Measurements from ENCODE around the gene KMT2A.
A peak's percentile ranks its signal among the peaks of the same experiment; 100 is the strongest.

KMT2A gene

GRCh38 chr11:118527109-118527508 lies 90.8 kb downstream of the KMT2A start, which contains the start of gene TTC36:
Gene TTC36 (plus strand): TSS chr11:118527474. CDS start chr11:118527495, 21 bp downstream.
- Histone ChIP-seq H3K9me3 (ENCODE audit: control insufficient read depth, insufficient read depth, low read depth, low read length) (no peaks in the 10 kb centered on the region), H3K4me1 (ENCODE audit: control insufficient read depth, insufficient read depth, low read length) (peaks cover 16% of the 10 kb centered on the region; the same call in 1 of the 2 replicates), H3K27ac (ENCODE audit: low read depth, low read length) (no peak within 1 kb of the TSS), H3K36me3 (ENCODE audit: control insufficient read depth, insufficient read depth, low read length) (peaks cover 31% of the 10 kb centered on the region), H3K4me3 (ENCODE audit: low read depth, low read length) (no peak within 1 kb of the TSS), H3K9ac (ENCODE audit: low read length) (no peak within 1 kb of the TSS), H3K27me3 (ENCODE audit: control insufficient read depth, insufficient read depth, low read length) (no peaks in the 10 kb centered on the region; the same call in 1 of the 2 replicates)

- H3K9me3 ChIP-seq (ENCODE audit: control insufficient read depth, insufficient read depth, low read depth, low read length), result no peaks in the 10 kb centered on the region
- H3K36me3 ChIP-seq (ENCODE audit: control insufficient read depth, insufficient read depth, low read length), result peaks cover 18% of the 10 kb centered on the region
- no peak overlapping the region for H3K4me3 ChIP-seq (ENCODE audit: low read depth, low read length)
- H3K9ac ChIP-seq (ENCODE audit: low read length), result no peak overlapping the region
- no peak overlapping the region for H3K27ac ChIP-seq (ENCODE audit: low read depth, low read length)
- H3K4me1 ChIP-seq (ENCODE audit: control insufficient read depth, insufficient read depth, low read length), result peaks cover 16% of the 10 kb centered on the region; the same call in 1 of the 2 replicates
- no peaks in the 10 kb centered on the region; the same call in 1 of the 2 replicates for H3K27me3 ChIP-seq (ENCODE audit: control insufficient read depth, insufficient read depth, low read length)
These were observed 92.2 kb downstream of the KMT2A start for GRCh38 chr11:118528511-118528910.

DNA sequence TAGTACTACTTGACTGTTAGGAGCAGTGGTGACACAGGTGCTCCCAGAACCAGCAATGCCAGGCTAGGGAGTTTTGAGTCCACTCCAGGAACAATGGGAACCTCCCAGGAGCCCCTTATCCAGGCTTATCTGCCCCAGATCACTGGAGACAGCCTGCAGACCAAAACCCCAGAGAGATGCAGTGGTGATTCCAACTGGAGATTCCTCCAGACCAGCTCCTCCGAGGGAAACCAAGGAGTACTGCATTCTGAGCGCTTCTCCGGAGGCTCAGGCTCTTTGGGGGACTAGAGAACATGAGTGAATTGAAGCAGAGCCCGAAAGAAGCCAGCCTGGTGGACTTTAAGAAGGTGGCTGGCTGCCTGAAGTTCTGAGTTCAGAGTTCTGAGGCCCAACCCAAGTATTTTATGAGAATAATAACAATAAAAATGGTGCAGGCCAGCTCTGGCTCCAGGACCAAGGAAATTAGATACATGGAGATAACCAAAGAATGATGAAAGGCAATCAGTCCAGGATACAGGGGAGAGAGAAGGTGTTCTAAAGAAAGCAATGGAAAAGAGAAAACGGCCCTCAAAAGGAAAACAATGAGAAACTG lies 93.4 kb downstream of the KMT2A start:
- H3K9me3 ChIP-seq (ENCODE audit: control insufficient read depth, insufficient read depth, low read depth, low read length), result no peaks in the 10 kb centered on the region
- H3K9ac ChIP-seq (ENCODE audit: low read length), result no peak overlapping the region
- H3K27me3 ChIP-seq (ENCODE audit: control insufficient read depth, insufficient read depth, low read length), result no peaks in the 10 kb centered on the region; the same call in 1 of the 2 replicates
- H3K4me1 ChIP-seq (ENCODE audit: control insufficient read depth, insufficient read depth, low read length), result peaks cover 16% of the 10 kb centered on the region; the same call in 1 of the 2 replicates
- no peak overlapping the region for H3K27ac ChIP-seq (ENCODE audit: low read depth, low read length)
- peaks cover 10% of the 10 kb centered on the region for H3K36me3 ChIP-seq (ENCODE audit: control insufficient read depth, insufficient read depth, low read length)
- peak overlapping the region; percentile 78 for H3K4me3 ChIP-seq (ENCODE audit: low read depth, low read length)

DNA sequence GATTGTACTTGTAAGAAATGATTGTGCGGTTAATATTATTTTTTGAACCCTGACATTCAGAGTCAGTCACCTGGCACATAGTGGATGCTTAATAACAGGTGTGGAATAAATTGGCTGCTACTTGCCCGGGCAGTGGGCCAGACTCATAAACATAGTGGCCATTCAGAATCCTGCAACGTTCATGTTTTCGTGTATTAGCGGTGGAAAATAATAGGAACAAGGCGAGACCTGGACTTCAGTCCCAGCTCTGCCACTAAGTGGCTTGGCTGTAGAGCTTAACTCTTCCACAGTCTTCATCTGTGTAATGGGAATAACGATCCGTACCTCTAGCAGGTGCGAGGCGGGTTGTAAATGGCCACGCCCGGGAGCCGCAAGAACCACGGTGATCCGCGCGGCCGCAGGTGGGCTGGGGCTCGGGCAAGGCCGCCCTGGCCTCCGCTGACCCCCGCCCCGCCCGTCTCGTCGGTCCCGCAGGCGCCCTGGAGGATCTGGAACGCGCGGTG lies 93.9 kb downstream of the KMT2A start:
- H3K4me1 ChIP-seq (ENCODE audit: control insufficient read depth, insufficient read depth, low read length), result peaks cover 16% of the 10 kb centered on the region; the same call in 1 of the 2 replicates

GRCh38 chr11:118530683-118531596 lies 94.6 kb downstream of the KMT2A start, which contains the start of gene TMEM25:
Gene TMEM25 (plus strand): TSS chr11:118531192. CDS start chr11:118531802, 610 bp downstream.
- peak within 1 kb of the TSS; percentile 78 for H3K4me3 ChIP-seq (ENCODE audit: low read depth, low read length)
- H3K36me3 ChIP-seq (ENCODE audit: control insufficient read depth, insufficient read depth, low read length), result peaks cover 10% of the 10 kb centered on the region; the same call in 1 of the 2 replicates
- peaks cover 16% of the 10 kb centered on the region; the same call in 1 of the 2 replicates for H3K4me1 ChIP-seq (ENCODE audit: control insufficient read depth, insufficient read depth, low read length)
- no peaks in the 10 kb centered on the region for H3K9me3 ChIP-seq (ENCODE audit: control insufficient read depth, insufficient read depth, low read depth, low read length)
- H3K27ac ChIP-seq (ENCODE audit: low read depth, low read length), result peak within 1 kb of the TSS; percentile 49; the same call in 1 of the 2 replicates
- no peaks in the 10 kb centered on the region; the same call in 1 of the 2 replicates for H3K27me3 ChIP-seq (ENCODE audit: control insufficient read depth, insufficient read depth, low read length)
- H3K9ac ChIP-seq (ENCODE audit: low read length), result peak within 1 kb of the TSS; percentile 74

More for the DNA sequence above, 93.9 kb downstream of the KMT2A start:
- no peak overlapping the region for H3K27ac ChIP-seq (ENCODE audit: low read depth, low read length)
- peak overlapping the region; percentile 78 for H3K4me3 ChIP-seq (ENCODE audit: low read depth, low read length)
- H3K9ac ChIP-seq (ENCODE audit: low read length), result peak overlapping the region; percentile 74
- no peaks in the 10 kb centered on the region for H3K9me3 ChIP-seq (ENCODE audit: control insufficient read depth, insufficient read depth, low read depth, low read length)
- H3K36me3 ChIP-seq (ENCODE audit: control insufficient read depth, insufficient read depth, low read length), result peaks cover 10% of the 10 kb centered on the region
- no peaks in the 10 kb centered on the region; the same call in 1 of the 2 replicates for H3K27me3 ChIP-seq (ENCODE audit: control insufficient read depth, insufficient read depth, low read length)

GRCh38 chr11:118531597-118532084 lies 95.3 kb downstream of the KMT2A start:
- Histone ChIP-seq H3K36me3 (ENCODE audit: control insufficient read depth, insufficient read depth, low read length) (peaks cover 10% of the 10 kb centered on the region; the same call in 1 of the 2 replicates), H3K4me3 (ENCODE audit: low read depth, low read length) (peak overlapping the region; percentile 78), H3K4me1 (ENCODE audit: control insufficient read depth, insufficient read depth, low read length) (peaks cover 16% of the 10 kb centered on the region; the same call in 1 of the 2 replicates), H3K27me3 (ENCODE audit: control insufficient read depth, insufficient read depth, low read length) (no peaks in the 10 kb centered on the region; the same call in 1 of the 2 replicates), H3K27ac (ENCODE audit: low read depth, low read length) (no peak overlapping the region), H3K9ac (ENCODE audit: low read length) (peak overlapping the region; percentile 60), H3K9me3 (ENCODE audit: control insufficient read depth, insufficient read depth, low read depth, low read length) (no peaks in the 10 kb centered on the region)

- Histone ChIP-seq H3K27ac (ENCODE audit: low read depth, low read length) (no peak overlapping the region), H3K36me3 (ENCODE audit: control insufficient read depth, insufficient read depth, low read length) (peaks cover 10% of the 10 kb centered on the region; the same call in 1 of the 2 replicates), H3K4me3 (ENCODE audit: low read depth, low read length) (peak overlapping the region; percentile 78), H3K9ac (ENCODE audit: low read length) (no peak overlapping the region), H3K4me1 (ENCODE audit: control insufficient read depth, insufficient read depth, low read length) (peaks cover 13% of the 10 kb centered on the region; the same call in 1 of the 2 replicates), H3K27me3 (ENCODE audit: control insufficient read depth, insufficient read depth, low read length) (no peaks in the 10 kb centered on the region; the same call in 1 of the 2 replicates), H3K9me3 (ENCODE audit: control insufficient read depth, insufficient read depth, low read depth, low read length) (no peaks in the 10 kb centered on the region)
These were observed 95.8 kb downstream of the KMT2A start for GRCh38 chr11:118532091-118532490.

DNA sequence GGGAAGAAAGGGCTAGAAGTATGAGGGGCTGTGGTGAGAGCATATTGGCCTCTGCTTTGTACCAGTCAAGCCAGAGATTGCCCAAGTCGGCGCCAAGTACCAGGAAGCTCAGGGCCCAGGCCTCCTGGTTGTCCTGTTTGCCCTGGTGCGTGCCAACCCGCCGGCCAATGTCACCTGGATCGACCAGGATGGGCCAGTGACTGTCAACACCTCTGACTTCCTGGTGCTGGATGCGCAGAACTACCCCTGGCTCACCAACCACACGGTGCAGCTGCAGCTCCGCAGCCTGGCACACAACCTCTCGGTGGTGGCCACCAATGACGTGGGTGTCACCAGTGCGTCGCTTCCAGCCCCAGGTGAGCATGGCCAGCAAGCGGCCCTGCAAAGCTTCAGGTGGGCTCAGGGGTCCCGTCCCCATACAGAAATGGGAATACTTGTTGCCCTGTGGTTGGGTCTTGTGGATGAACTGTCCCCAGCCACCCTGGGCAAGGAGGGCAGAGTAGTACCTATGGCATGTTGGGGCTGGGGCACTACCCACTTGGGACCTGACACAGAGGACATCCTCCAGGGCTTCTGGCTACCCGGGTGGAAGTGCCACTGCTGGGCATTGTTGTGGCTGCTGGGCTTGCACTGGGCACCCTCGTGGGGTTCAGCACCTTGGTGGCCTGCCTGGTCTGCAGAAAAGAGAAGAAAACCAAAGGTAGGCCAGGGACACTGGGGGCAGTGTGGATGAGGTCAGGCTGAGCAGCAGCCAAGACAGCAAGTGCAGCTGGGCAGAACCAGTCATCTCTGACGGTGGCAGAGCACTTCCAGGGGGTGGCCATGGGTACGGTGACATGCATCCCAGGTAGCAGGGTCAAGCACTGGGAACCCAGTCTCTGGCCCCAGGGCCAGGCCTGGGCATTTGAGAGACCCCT lies 96.8 kb downstream of the KMT2A start:
- Histone ChIP-seq H3K36me3 (ENCODE audit: control insufficient read depth, insufficient read depth, low read length) (peaks cover 10% of the 10 kb centered on the region; the same call in 1 of the 2 replicates), H3K27ac (ENCODE audit: low read depth, low read length) (no peak overlapping the region), H3K27me3 (ENCODE audit: control insufficient read depth, insufficient read depth, low read length) (no peaks in the 10 kb centered on the region; the same call in 1 of the 2 replicates), H3K9ac (ENCODE audit: low read length) (no peak overlapping the region), H3K4me1 (ENCODE audit: control insufficient read depth, insufficient read depth, low read length) (0 out of 2 replicates have a peak, but pooled peaks cover 10% of the 10 kb centered on the region), H3K9me3 (ENCODE audit: control insufficient read depth, insufficient read depth, low read depth, low read length) (no peaks in the 10 kb centered on the region), H3K4me3 (ENCODE audit: low read depth, low read length) (no peak overlapping the region)

DNA sequence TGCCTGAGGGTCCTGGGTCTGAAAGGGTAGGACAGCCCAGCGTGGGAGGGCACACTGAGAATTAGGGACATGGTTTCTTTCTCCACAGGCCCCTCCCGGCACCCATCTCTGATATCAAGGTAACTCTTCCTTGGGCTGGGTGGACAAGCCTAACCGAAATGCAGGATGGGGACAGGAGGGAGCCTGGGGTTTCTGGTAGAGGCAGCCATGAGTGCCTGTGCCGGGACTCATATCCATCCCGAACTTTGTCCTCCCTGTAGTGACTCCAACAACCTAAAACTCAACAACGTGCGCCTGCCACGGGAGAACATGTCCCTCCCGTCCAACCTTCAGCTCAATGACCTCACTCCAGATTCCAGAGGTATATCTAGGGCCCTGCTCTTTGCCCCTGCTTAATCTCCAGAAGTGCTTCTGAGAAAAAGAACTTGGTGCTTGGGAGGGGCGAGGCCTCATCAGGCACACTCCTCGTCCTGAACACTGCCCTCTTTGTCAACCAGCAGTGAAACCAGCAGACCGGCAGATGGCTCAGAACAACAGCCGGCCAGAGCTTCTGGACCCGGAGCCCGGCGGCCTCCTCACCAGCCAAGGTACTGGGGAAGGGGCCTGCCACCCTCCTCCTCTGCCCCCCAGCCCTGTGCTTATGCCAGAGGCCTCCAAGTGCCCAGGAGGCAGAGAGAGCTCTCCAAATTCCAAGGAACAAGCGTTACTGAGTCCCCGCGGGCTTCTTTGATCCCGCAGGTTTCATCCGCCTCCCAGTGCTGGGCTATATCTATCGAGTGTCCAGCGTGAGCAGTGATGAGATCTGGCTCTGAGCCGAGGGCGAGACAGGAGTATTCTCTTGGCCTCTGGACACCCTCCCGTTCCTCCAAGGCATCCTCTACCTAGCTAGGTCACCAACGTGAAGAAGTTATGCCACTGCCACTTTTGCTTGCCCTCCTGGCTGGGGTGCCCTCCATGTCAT lies 97.8 kb downstream of the KMT2A start:
- H3K4me3 ChIP-seq (ENCODE audit: low read depth, low read length), result no peak overlapping the region
- H3K9ac ChIP-seq (ENCODE audit: low read length), result no peak overlapping the region

More for the DNA sequence above, 97.8 kb downstream of the KMT2A start:
- H3K9me3 ChIP-seq (ENCODE audit: control insufficient read depth, insufficient read depth, low read depth, low read length), result no peaks in the 10 kb centered on the region
- 0 out of 2 replicates have a peak, but pooled peaks cover 10% of the 10 kb centered on the region for H3K4me1 ChIP-seq (ENCODE audit: control insufficient read depth, insufficient read depth, low read length)
- no peak overlapping the region for H3K27ac ChIP-seq (ENCODE audit: low read depth, low read length)
- H3K27me3 ChIP-seq (ENCODE audit: control insufficient read depth, insufficient read depth, low read length), result no peaks in the 10 kb centered on the region; the same call in 1 of the 2 replicates
- peaks cover 10% of the 10 kb centered on the region; the same call in 1 of the 2 replicates for H3K36me3 ChIP-seq (ENCODE audit: control insufficient read depth, insufficient read depth, low read length)

All from HUES6 (cell line).